HepG2 (cell line): Measurements from ENCODE around the gene LMF2. TPM values are rescaled to one million over a fixed set of nuclear protein-coding genes. Genes with fewer than 3 reads are reported as not detected.

Experiments
- FOSL1 ChIP-seq: sonication (generic); formaldehyde crosslinking; IDR thresholded peaks from 2 replicates; pipeline ENCODE4 v1.9.0; 2021; ENCODE audit warnings: missing genetic modification reagents, borderline replicate concordance
- FOSL2 ChIP-seq: sonication (generic); formaldehyde crosslinking; IDR thresholded peaks from 2 replicates; pipeline ENCODE4 v1.4.0; 2020; ENCODE audit warnings: missing genetic modification reagents
- HDAC6 ChIP-seq: fragments of 200-600 bp; sonication (generic); IDR thresholded peaks from 2 replicates; pipeline ENCODE4 v1.7.0; 2017; ENCODE audit warnings: mild to moderate bottlenecking, antibody characterized with exemption, low read length, low read depth
- PHF21A ChIP-seq: sonication (generic); formaldehyde crosslinking; IDR thresholded peaks from 2 replicates; pipeline ENCODE4 v1.5.0; 2020; ENCODE audit warnings: mild to moderate bottlenecking, missing genetic modification reagents
- ZBTB34 ChIP-seq: sonication (generic); formaldehyde crosslinking; IDR thresholded peaks from 2 replicates; pipeline ENCODE4 v1.8.0; 2022; ENCODE audit warnings: mild to moderate bottlenecking, missing genetic modification reagents
- ZMAT5 ChIP-seq: sonication (generic); formaldehyde crosslinking; IDR thresholded peaks from 2 replicates; pipeline ENCODE4 v1.5.0; 2020; ENCODE audit warnings: mild to moderate bottlenecking, low read depth, missing genetic modification reagents, borderline replicate concordance
- ZNF335 ChIP-seq: sonication (generic); formaldehyde crosslinking; IDR thresholded peaks from 2 replicates; pipeline ENCODE4 v1.4.0; 2020; ENCODE audit warnings: missing genetic modification reagents
- ZNF646 ChIP-seq: sonication (generic); formaldehyde crosslinking; IDR thresholded peaks from 2 replicates; pipeline ENCODE4 v1.9.0; 2021; ENCODE audit warnings: mild to moderate bottlenecking, missing genetic modification reagents
- ZSCAN31 ChIP-seq: sonication (generic); formaldehyde crosslinking; IDR thresholded peaks from 2 replicates; pipeline ENCODE4 v1.5.0; 2020; ENCODE audit warnings: low read depth, mild to moderate bottlenecking, missing genetic modification reagents
- ZXDC ChIP-seq: sonication (generic); formaldehyde crosslinking; IDR thresholded peaks from 2 replicates; pipeline ENCODE4 v1.5.0; 2020; ENCODE audit warnings: mild to moderate bottlenecking, missing genetic modification reagents
- polyA plus RNA-seq, 8 experiments: library from polyadenylated mRNA; depleted of rRNA in 3 of 8; stranded (reverse) in 7 of 8; unstranded in 1 of 8; fragments of >200 nt; fragmentation: Illumina TruSeq in 4 of 8; extraction: Trizol in 4 of 8; gene quantifications; 2 replicates each; pipeline versions ENCODE4 v1.2.1 to v1.2.3, GENCODE V29; 2011 to 2016; ENCODE audit warnings: low read depth in 4 of 8, missing spikeins in 1 of 8, mixed read lengths in 1 of 8; ENCODE audit not compliant: insufficient read depth in 1 of 8
- total RNA-seq, 5 experiments: library from RNA; depleted of rRNA; stranded (reverse); fragments of >200 nt; fragmentation: Illumina TruSeq; extraction: Trizol; gene quantifications; 2 replicates each; pipeline ENCODE4 v1.2.3, GENCODE V29; 2016; ENCODE audit warnings: low read depth in 1 of 5
- TF ChIP-seq, protein P1 (sequence below): sonication (generic); formaldehyde crosslinking; IDR thresholded peaks from 2 replicates; pipeline ENCODE4 v1.4.0; 2020; ENCODE audit warnings: mild to moderate bottlenecking, missing genetic modification reagents

Gene LMF2
- total and polyA plus RNA-seq, 2 of the 13 experiments (the other 11 are each of a cell fraction or from before 2014, with no cell fraction given) = 23.3 to 30.6 TPM

- TF ChIP-seq, protein P1, sequence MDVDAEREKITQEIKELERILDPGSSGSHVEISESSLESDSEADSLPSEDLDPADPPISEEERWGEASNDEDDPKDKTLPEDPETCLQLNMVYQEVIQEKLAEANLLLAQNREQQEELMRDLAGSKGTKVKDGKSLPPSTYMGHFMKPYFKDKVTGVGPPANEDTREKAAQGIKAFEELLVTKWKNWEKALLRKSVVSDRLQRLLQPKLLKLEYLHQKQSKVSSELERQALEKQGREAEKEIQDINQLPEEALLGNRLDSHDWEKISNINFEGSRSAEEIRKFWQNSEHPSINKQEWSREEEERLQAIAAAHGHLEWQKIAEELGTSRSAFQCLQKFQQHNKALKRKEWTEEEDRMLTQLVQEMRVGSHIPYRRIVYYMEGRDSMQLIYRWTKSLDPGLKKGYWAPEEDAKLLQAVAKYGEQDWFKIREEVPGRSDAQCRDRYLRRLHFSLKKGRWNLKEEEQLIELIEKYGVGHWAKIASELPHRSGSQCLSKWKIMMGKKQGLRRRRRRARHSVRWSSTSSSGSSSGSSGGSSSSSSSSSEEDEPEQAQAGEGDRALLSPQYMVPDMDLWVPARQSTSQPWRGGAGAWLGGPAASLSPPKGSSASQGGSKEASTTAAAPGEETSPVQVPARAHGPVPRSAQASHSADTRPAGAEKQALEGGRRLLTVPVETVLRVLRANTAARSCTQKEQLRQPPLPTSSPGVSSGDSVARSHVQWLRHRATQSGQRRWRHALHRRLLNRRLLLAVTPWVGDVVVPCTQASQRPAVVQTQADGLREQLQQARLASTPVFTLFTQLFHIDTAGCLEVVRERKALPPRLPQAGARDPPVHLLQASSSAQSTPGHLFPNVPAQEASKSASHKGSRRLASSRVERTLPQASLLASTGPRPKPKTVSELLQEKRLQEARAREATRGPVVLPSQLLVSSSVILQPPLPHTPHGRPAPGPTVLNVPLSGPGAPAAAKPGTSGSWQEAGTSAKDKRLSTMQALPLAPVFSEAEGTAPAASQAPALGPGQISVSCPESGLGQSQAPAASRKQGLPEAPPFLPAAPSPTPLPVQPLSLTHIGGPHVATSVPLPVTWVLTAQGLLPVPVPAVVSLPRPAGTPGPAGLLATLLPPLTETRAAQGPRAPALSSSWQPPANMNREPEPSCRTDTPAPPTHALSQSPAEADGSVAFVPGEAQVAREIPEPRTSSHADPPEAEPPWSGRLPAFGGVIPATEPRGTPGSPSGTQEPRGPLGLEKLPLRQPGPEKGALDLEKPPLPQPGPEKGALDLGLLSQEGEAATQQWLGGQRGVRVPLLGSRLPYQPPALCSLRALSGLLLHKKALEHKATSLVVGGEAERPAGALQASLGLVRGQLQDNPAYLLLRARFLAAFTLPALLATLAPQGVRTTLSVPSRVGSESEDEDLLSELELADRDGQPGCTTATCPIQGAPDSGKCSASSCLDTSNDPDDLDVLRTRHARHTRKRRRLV (CRISPR knock-in tag) = no peak
- TF ChIP-seq ZNF335 (CRISPR knock-in tag) = 0 out of 2 replicates have a peak, but pooled peaks have one; percentile 41
- 0 out of 2 replicates have a peak, but pooled peaks have one; percentile 23 for TF ChIP-seq FOSL2 (CRISPR knock-in tag)
- TF ChIP-seq ZMAT5 (CRISPR knock-in tag) = no peak
- TF ChIP-seq FOSL1 (CRISPR knock-in tag) = no peak
- TF ChIP-seq HDAC6 = no peak
- 0 out of 2 replicates have a peak, but pooled peaks have one; percentile 21 for TF ChIP-seq PHF21A (CRISPR knock-in tag)
- TF ChIP-seq ZBTB34 = no peak
- TF ChIP-seq ZXDC = no peak
- no peak for TF ChIP-seq ZNF646 (CRISPR knock-in tag)
- 0 out of 2 replicates have a peak, but pooled peaks have one; percentile 44 for TF ChIP-seq ZSCAN31 (CRISPR knock-in tag)
Measured at GRCh38 chr22:50486561-50487289, 20.8 kb downstream of the LMF2 start, which contains the start of gene MIOX (continued).
